Gastrocnemius medialis (tissue), 4 donors: Measurements from ENCODE around the gene FABP2. TPM values are rescaled to one million over a fixed set of nuclear protein-coding genes. Genes with fewer than 3 reads are reported as not detected.

Source experiments
- ATAC-seq, 2 donors: fragments of 150-250 bp; one replicate each; pipeline ENCODE4 v1.9.1; 2016
- DNase-seq, 2 donors: peaks; one replicate each; pipeline ENCODE4 v3.0.0-alpha.2; 2019
- H3K27ac ChIP-seq, 4 donors: fragments of 200-600 bp; sonication (generic); 1 replicate in 1 of 4; 2 replicates in 3 of 4; pipeline ENCODE4 v1.5.1; 2016 to 2018; ENCODE audit warnings: mild to moderate bottlenecking in 2 of 4, moderate library complexity in 1 of 4
- H3K27me3 ChIP-seq, 3 donors: fragments of 200-600 bp; sonication (generic) in 2 of 3; 1 replicate in 1 of 3; 2 replicates in 2 of 3; pipeline versions ENCODE4 v1.5.1 to v1.6.0; 2016 to 2019; ENCODE audit warnings: mild to moderate bottlenecking in 1 of 3, moderate library complexity in 1 of 3
- H3K36me3 ChIP-seq, 2 donors: fragments of 200-600 bp; sonication (generic) in 1 of 2; one replicate each; pipeline ENCODE4 v1.5.1; 2017 to 2018
- H3K4me1 ChIP-seq, 2 donors: fragments of 200-600 bp; sonication (generic) in 1 of 2; one replicate each; pipeline ENCODE4 v1.5.1; 2016 to 2017; ENCODE audit warnings: mild to moderate bottlenecking in 2 of 2
- H3K4me3 ChIP-seq, 4 donors: fragments of 200-600 bp; sonication (generic) in 3 of 4; 1 replicate in 1 of 4; 2 replicates in 3 of 4; pipeline ENCODE4 v1.5.1; 2016 to 2019; ENCODE audit warnings: mild to moderate bottlenecking in 2 of 4
- H3K9me3 ChIP-seq, 3 donors: fragments of 200-600 bp; sonication (generic) in 2 of 3; 1 replicate in 1 of 3; 2 replicates in 2 of 3; pipeline ENCODE4 v1.5.1; 2016 to 2019
- POLR2A ChIP-seq, 2 donors: fragments of 450-650 bp; IDR thresholded peaks; one replicate each; pipeline ENCODE4 v1.6.1; 2017; ENCODE audit warnings: antibody characterized with exemption in 2 of 2, mild to moderate bottlenecking in 2 of 2, moderate library complexity in 2 of 2
- in situ Hi-C, 4 donors: fragments of 200-750 bp; cut with MboI; loops; one replicate each; pipeline versions ENCODE4 v1.15.0 to v1.8.0; 2017; ENCODE audit warnings: low sequenced_read_pairs in 4 of 4
- intact Hi-C: fragments of 100-400 bp; cut with DNase I; formaldehyde crosslinking; loops from one replicate; pipeline ENCODE4 v1.15.1; 2023; ENCODE audit warnings: low total_unique reads
- total RNA-seq, 4 donors: library from RNA; depleted of rRNA; stranded (reverse); fragments of >200 nt; gene quantifications; one replicate each; pipeline versions ENCODE4 v1.1.0 to v1.2.3, GENCODE V29; 2016
- TF ChIP-seq, protein P1 (sequence below), 5 experiments: fragments of 450-650 bp in 3 of 5; fragments of 200-600 bp in 2 of 5; sonication (generic) in 2 of 5; IDR thresholded peaks in 4 of 5; conservative IDR thresholded peaks in 1 of 5; 1 replicate in 4 of 5; 2 replicates in 1 of 5; pipeline ENCODE4 v1.5.1; 2016 to 2019; ENCODE audit warnings: antibody characterized with exemption in 5 of 5, mild to moderate bottlenecking in 3 of 5, moderate library complexity in 3 of 5

The FABP2 gene
- total RNA-seq, 4 donors from 2014 or later, result 0.15 TPM; not detected in 3

- H3K36me3 ChIP-seq, result no peaks in the 10 kb centered on the region
- H3K27ac ChIP-seq, result no peak overlapping the region
- ATAC-seq, result no peak
- H3K4me1 ChIP-seq, result no peaks in the 10 kb centered on the region
- in situ Hi-C loops, result no loop called here
- intact Hi-C loops, result no loop called here
- H3K27me3 ChIP-seq, result no peaks in the 10 kb centered on the region
- no peak for TF ChIP-seq POLR2A (IDR thresholded peaks at IDR 0.05)
- TF ChIP-seq, protein P1, sequence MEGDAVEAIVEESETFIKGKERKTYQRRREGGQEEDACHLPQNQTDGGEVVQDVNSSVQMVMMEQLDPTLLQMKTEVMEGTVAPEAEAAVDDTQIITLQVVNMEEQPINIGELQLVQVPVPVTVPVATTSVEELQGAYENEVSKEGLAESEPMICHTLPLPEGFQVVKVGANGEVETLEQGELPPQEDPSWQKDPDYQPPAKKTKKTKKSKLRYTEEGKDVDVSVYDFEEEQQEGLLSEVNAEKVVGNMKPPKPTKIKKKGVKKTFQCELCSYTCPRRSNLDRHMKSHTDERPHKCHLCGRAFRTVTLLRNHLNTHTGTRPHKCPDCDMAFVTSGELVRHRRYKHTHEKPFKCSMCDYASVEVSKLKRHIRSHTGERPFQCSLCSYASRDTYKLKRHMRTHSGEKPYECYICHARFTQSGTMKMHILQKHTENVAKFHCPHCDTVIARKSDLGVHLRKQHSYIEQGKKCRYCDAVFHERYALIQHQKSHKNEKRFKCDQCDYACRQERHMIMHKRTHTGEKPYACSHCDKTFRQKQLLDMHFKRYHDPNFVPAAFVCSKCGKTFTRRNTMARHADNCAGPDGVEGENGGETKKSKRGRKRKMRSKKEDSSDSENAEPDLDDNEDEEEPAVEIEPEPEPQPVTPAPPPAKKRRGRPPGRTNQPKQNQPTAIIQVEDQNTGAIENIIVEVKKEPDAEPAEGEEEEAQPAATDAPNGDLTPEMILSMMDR (IDR thresholded peaks at IDR 0.05 in 4 of 5, conservative IDR thresholded peaks at IDR 0.05 in 1 of 5), result no peak
- H3K9me3 ChIP-seq, result no peaks in the 10 kb centered on the region
- H3K4me3 ChIP-seq, result no peak overlapping the region
- DNase-seq, result no peak
Measured at GRCh38 chr4:119310826-119311225, 11.1 kb downstream of the FABP2 start.

DNA sequence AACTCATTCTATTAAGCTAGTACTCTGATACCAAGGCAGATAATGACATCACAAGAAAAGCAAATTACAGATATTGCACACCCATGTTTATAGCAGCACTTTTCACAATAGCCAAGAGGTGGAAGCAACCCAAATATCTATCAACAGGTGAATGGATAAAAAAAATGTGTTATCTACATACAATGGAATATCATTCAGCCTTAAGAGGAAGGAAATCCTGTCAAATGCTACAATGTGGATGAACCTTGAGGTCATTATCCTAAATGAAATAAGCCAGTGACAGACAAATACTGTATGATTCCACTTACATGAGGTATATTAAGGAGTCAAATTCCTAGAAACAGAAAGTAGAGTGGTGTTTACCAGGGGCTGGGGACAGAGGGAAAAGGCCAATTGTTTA is 14.3 kb downstream of the FABP2 start:
- Histone ChIP-seq H3K4me1 (no peaks in the 10 kb centered on the region), H3K36me3 (no peaks in the 10 kb centered on the region), H3K27me3 (no peaks in the 10 kb centered on the region), H3K4me3 (no peak overlapping the region), H3K27ac (no peak overlapping the region), H3K9me3 (no peaks in the 10 kb centered on the region)
- intact Hi-C loops, result no loop called here
- DNase-seq (no peak), ATAC-seq (no peak)
- in situ Hi-C loops, result no loop called here
- no peak for TF ChIP-seq POLR2A (IDR thresholded peaks at IDR 0.05)
- TF ChIP-seq, protein P1 (IDR thresholded peaks at IDR 0.05 in 4 of 5, conservative IDR thresholded peaks at IDR 0.05 in 1 of 5), result no peak

DNA sequence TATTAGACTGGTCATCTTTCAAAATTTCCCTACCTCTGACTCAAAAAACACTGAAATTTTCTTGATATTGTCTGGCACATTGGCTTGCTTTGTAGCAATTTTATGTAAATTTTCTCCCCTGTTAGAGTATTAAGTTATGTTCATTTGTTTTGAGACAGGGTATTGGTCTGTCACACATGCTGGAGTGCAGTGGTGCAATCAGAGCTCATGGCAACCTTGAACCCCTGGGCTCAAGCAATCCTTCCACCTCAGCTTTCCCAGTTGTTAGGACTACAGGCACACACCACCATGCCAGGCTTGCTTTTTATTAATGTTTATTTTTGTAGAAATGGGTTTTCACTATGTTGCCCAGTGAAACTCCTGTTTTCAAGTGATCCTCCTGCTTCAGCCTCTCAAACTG is 17.5 kb downstream of the FABP2 start:
- ATAC-seq, result no peak

GRCh38 chr4:119303587-119304305 is 18.2 kb downstream of the FABP2 start:
- Histone ChIP-seq H3K4me3 (no peak overlapping the region), H3K36me3 (no peaks in the 10 kb centered on the region), H3K27ac (no peak overlapping the region), H3K9me3 (no peaks in the 10 kb centered on the region), H3K27me3 (no peaks in the 10 kb centered on the region), H3K4me1 (peaks cover 8 to 16% of the 10 kb centered on the region in 2 donors)
- no peak for ATAC-seq
- no peak for TF ChIP-seq POLR2A (IDR thresholded peaks at IDR 0.05)
- TF ChIP-seq, protein P1 (IDR thresholded peaks at IDR 0.05 in 4 of 5, conservative IDR thresholded peaks at IDR 0.05 in 1 of 5), result no peak
- in situ Hi-C loops, result loop anchor here in 1 of 4 donors (5.0 kb wide), 1 partner anchor 261 kb away; no protein-coding TSS in a partner anchor
- intact Hi-C loops, result loop anchor here (5.0 kb wide), 1 partner anchor 321 kb away; no protein-coding TSS in a partner anchor
- DNase-seq, result no peak

More for the DNA sequence above, 17.5 kb downstream of the FABP2 start:
- H3K27ac ChIP-seq, result no peak overlapping the region
- intact Hi-C loops, result loop anchor here (5.0 kb wide), 1 partner anchor 322 kb away; no protein-coding TSS in a partner anchor
- in situ Hi-C loops, result loop anchor here in 1 of 4 donors (5.0 kb wide), 1 partner anchor 262 kb away; no protein-coding TSS in a partner anchor
- H3K4me1 ChIP-seq, result peaks cover 2 to 9% of the 10 kb centered on the region in 2 donors
- H3K4me3 ChIP-seq, result no peak overlapping the region
- no peaks in the 10 kb centered on the region for H3K9me3 ChIP-seq
- no peak for DNase-seq
- no peak for TF ChIP-seq POLR2A (IDR thresholded peaks at IDR 0.05)
- H3K36me3 ChIP-seq, result no peaks in the 10 kb centered on the region
- H3K27me3 ChIP-seq, result no peaks in the 10 kb centered on the region

DNA sequence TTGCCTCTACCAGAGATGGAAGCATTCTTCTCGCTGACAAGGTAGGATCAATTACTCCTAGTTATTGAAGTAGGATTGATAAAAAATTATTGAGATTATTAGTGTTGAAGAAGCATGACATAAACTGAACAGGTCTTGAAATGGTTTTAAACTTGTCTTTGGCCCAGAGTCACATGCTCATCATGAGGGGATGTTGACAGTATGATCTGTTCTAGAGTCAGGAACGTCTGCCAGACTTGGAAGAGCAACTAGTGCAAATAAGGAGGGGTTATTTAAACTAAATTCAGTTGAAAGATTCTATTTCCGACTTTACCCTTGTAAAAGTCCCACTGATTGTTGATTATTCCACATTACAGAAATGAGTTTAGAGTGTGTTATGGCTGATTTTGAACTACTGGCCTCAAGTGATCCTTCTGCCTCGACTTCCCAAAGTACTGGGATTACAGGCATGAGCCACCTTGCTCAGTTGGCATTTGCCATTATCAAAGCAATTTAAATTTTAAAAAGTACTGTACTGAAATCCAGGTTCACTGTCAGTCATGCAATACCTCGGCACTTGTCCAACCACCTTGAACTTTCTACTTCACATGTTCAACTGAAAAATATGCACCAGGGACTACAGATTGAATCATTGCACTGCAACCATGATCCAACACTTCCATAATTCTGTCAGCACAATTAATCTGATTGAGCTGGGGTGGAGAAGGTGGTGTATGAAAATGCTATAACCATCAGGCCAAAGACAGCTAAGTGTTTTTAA is 19.7 kb downstream of the FABP2 start:
- ATAC-seq (peak in 1 of 2 donors; percentile 35), DNase-seq (peak in 1 of 2 donors; percentile 27)
- no peak for TF ChIP-seq POLR2A (IDR thresholded peaks at IDR 0.05)
- no peaks in the 10 kb centered on the region for H3K9me3 ChIP-seq
- H3K36me3 ChIP-seq, result peaks cover 0 to 8% of the 10 kb centered on the region in 2 donors
- H3K4me1 ChIP-seq, result peaks cover 23 to 31% of the 10 kb centered on the region in 2 donors
- intact Hi-C loops (loop anchor here (5.0 kb wide), 1 partner anchor 320 kb away; no protein-coding TSS in a partner anchor), in situ Hi-C loops (loop anchor here in 1 of 4 donors (5.0 kb wide), 1 partner anchor 260 kb away; no protein-coding TSS in a partner anchor)
- H3K27me3 ChIP-seq, result no peaks in the 10 kb centered on the region
- H3K27ac ChIP-seq, result peak overlapping the region in 2 of 4 donors; percentile 78 to 94
- H3K4me3 ChIP-seq, result no peak overlapping the region
